HG03039 (cell line): ENCODE measurements around the gene RELT.
"Not testable (repeated sequence)": the region's sequence is repeated elsewhere in the genome, so short reads cannot be mapped to it uniquely, and the experiment has no call there.

Experiments used
- ATAC-seq: cut with Tn5 transposase; IDR thresholded peaks from one replicate; pipeline ENCODE4 v1.9.1; 2021; ENCODE audit warnings: mild to moderate bottlenecking, moderate library complexity; ENCODE audit not compliant: unreplicated experiment

RELT gene

DNA sequence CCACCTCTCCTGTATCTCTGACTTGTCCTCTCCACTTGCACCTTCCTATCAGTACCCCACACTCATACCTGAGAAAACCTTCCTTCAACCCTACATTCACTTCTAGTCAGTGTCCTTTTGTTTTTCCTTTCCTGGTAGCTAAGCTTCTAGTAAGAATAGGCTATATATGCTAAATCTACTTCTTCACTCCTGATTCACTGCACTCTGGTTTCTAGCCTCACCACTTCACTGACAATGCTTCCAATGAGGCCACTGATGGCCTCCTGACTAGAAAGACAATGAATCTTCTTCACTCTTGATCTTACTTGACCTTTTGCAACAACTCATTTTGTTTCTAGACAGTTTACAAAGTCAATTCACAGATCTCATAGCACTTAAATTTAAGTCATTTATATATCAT lies 52.0 kb downstream of the RELT start:
- no peak for ATAC-seq

DNA sequence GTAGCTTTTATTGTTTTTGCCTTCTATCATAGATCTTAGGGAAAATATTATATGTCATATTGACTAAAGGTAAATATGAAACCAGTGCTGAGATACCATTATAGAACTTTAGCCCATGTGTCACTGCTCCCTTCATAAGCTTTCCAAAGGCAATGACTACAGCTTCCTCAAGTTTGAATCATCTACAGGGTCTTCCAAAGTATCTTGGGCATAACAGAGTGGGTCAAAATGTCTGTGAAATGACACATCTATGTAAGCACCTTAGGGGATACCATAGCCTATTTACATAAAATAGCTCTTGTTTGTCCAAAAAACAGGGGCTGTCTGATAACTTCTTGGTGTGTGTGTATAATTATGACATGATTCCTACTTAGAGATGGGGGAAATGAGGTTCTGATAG lies 52.5 kb downstream of the RELT start:
- ATAC-seq, result no peak

DNA sequence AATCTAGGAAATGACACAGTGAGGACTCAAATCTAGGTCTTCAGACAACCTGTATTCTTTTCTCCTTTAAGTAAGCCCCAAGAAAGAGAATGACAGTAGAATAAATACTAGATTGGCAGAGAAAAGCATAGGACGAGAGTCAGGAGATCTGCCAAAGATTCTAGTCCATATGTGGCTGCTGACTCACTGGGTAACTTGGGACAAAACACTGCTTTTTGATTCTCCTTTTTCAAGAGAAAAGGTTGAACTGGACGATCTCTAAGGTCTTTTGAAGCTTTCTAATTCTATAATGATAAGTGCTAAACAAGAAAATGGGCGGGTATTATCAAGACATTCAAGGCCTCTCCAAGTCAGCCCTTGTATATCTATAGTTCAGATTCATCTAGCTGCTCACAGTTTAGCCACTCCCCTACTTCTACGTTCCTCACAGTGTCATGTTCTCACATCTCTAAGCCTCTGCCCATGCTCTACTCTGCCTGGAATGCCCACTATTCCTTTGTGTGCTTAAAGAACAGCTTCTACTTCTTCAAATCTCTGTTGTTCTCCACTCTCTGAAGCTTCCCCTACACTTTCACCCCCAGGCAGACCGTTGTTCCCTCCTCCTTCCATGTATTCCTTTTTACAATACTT lies 53.0 kb downstream of the RELT start:
- no peak for ATAC-seq

DNA sequence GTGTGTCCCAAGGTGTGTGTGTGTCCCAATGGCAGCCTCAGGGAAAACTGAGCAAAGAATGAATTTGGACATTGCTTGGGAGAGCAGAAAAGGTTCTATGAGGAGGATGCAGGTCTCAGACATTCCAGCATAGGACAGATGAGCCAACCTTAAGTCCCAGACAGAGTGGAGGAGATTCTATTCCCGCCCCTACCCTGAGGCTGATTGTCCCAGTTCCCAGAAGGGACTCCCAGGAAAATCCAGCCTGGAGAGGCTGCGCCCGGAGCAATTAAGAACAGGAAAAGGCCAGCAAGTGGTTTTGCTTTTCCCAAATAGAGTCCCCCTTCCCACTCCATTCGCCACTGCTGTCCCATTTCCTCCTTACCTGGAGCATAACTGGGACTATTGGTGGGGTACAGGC lies 54.1 kb downstream of the RELT start:
- no peak for ATAC-seq

DNA sequence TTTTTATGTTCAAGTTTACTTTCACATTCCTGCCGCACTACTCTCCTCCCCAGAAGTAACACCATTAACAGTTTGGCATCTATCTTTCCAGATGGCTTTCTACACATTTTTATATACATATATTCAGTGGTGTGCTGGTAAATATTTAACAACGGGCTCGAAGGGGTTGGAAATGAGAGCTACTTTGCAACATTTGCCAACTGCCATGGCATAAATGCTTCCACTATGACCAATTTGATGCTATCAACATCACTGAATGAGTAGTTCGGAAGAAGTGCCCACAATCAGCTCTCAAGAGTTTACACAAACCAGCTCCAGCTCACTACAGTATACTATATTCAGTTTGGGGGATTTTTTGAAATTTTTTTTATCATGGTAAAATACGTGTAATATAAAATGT lies 55.2 kb downstream of the RELT start:
- ATAC-seq, result no peak

DNA sequence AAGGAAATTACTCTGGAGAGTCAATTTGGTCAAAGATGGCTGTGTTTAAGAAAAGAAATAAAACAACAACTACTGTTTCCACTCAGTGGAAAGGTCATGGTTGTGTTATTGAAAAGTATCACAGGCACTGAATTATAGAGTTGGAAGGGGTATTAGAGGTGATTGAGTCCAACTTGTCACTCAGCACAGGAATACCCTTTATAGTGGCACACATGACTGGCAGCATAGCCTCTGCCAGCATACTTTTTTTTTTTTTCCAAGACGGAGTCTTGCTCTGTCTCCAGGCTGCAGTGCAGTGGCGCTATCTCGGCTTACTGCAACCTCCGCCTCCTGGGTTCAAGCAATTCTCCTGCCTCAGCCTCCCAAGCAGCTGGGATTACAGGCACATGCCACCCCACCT lies 60.7 kb downstream of the RELT start:
- not testable (repeated sequence) for ATAC-seq

DNA sequence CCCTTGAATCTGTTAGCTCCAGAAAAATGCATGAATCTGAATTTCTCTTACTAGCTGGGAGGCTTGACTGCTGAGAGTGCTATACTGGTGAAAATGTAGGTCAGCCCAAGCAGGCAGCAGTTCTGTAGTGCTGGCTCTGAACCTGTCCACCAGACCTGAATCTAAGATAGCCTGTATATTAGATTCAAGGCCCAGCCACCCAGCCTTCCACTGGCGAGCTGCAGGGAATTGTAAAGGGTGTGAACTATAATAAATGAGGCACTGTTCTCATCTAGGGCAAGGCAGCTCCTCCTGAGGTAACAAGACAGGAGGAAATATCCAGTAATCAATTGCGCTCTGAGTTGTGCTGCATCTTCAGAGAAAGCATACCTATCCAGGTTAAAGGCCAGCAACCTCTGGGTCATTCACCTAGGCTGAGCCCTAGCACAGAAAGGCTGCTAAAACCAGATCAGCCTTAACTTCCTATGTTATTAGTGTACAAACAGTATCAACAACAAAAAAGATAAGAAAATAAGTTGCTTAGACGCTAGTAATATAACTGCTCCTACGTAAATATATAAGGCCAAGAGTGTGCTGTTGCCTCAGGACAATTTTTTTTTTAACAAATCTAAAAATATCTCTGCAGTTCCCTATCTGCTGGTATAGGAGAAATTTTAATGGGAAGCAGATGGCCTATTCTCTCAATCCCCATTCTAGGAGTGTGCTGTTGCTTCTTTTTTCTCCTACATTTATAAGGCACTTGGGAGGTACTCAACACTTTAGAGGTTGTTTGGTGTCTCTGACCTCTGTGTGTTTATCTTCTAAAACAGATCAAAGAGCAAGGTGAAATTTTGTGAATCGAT lies 63.0 kb downstream of the RELT start:
- ATAC-seq, result no peak

DNA sequence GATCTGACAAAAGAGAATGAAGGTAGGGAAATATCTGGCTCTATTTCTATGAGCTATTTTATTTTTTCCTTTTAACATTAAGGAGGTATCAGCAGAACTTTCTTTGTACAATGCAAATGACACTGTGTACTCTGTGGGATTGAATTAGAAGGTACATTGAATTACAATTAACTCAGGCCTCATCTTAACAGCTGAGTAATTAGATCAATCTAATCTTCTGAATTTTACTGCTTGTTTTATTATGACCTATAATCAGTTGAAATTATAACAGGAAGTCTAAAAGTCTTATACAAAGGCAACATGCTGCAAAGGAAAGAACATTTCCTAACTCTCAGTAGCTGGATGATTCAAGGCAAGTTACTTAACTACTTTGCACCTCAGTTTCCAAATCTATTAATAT lies 69.8 kb downstream of the RELT start:
- no peak for ATAC-seq

DNA sequence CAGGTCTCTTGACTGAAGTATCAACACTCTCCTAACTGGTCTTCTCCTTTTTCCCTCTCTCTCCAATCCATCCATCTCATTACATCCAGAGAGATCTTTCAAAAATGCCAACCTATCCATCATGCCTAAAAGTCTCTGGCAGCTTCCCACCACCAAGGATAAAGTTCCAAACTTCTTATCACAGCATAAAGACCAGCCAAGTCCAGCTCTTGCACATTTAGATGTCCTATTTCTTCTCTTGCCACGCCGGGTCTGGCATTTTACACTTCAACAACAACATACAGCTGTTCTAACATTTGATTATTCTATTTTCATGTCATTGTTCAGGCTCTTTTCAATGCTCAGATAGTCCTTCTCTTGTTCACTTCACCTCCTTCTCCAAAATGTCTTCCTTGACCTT lies 70.6 kb downstream of the RELT start:
- ATAC-seq, result no peak
